ENCODE results near the gene DYRK1A. TPM values are rescaled to one million over a fixed set of nuclear protein-coding genes. Genes with fewer than 3 reads are reported as not detected.

DYRK1A gene
- total RNA-seq, 1 donor from 2014 or later, result 64.6 TPM

DNA sequence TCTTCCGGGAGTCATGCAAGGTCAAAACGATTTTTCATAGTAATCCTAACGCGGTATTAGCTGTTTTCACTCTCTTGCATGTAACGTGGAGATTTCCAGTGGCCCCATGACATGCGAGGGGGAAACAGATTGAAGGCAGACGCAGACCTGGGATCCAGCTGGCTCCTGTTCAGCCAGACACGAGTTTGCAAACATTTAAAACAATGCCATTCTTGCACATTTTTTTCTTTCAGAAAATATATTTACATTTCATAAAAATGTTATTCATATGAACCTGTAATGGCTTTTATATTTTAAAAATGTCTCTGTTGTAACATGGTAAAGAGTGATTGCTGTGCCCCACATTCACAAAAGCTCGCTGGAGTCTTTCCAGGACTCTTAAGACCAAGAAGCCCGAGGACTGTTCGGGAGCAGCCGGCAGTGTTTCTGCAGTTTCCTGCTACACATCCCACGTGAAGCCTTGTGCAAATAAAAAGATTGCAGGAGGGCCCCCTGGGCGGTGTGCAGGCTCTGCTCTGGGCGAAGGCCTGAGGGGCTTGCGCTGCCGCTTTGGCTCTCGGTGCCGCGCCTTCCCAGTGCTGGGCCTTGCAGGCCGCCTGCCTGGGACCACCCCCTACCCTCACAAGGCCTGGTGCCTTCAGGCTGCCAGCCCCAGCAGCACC lies 184.9 kb downstream of the DYRK1A start:
- peaks cover 51% of the 10 kb centered on the region for H3K4me1 ChIP-seq
- TF ChIP-seq, protein P1, sequence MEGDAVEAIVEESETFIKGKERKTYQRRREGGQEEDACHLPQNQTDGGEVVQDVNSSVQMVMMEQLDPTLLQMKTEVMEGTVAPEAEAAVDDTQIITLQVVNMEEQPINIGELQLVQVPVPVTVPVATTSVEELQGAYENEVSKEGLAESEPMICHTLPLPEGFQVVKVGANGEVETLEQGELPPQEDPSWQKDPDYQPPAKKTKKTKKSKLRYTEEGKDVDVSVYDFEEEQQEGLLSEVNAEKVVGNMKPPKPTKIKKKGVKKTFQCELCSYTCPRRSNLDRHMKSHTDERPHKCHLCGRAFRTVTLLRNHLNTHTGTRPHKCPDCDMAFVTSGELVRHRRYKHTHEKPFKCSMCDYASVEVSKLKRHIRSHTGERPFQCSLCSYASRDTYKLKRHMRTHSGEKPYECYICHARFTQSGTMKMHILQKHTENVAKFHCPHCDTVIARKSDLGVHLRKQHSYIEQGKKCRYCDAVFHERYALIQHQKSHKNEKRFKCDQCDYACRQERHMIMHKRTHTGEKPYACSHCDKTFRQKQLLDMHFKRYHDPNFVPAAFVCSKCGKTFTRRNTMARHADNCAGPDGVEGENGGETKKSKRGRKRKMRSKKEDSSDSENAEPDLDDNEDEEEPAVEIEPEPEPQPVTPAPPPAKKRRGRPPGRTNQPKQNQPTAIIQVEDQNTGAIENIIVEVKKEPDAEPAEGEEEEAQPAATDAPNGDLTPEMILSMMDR (IDR thresholded peaks at IDR 0.05; ENCODE audit: borderline replicate concordance), result no peak
- H3K27ac ChIP-seq (replicated peaks), result peak overlapping the region; percentile 90
- no peaks in the 10 kb centered on the region for H3K36me3 ChIP-seq
- DNase-seq, result no peak
- intact Hi-C loops (cut with micrococcal nuclease), result no loop called here
- no peaks in the 10 kb centered on the region for H3K27me3 ChIP-seq (ENCODE audit: low read depth)
- H3K9me3 ChIP-seq (replicated peaks), result no peaks in the 10 kb centered on the region
- H3K4me3 ChIP-seq, result peak overlapping the region; percentile 31

DNA sequence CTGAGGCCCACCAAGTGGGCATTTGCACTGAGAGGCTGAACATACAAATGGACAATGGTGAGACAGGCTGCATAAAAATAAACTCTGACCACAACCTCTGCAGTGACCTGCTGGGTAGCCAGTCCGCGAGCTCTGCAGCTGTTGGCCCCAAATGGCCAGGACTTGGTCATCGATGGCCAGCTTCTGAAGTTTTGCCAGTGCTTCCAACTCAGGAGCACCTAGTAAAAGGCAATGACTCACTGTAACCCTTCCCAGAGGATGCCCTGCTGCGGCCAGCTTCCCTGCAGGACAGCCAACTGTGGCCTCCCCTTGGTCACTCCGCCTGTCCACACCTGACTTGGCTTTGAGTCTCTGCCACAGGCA lies 185.4 kb downstream of the DYRK1A start:
- DNase-seq, result no peak

DNA sequence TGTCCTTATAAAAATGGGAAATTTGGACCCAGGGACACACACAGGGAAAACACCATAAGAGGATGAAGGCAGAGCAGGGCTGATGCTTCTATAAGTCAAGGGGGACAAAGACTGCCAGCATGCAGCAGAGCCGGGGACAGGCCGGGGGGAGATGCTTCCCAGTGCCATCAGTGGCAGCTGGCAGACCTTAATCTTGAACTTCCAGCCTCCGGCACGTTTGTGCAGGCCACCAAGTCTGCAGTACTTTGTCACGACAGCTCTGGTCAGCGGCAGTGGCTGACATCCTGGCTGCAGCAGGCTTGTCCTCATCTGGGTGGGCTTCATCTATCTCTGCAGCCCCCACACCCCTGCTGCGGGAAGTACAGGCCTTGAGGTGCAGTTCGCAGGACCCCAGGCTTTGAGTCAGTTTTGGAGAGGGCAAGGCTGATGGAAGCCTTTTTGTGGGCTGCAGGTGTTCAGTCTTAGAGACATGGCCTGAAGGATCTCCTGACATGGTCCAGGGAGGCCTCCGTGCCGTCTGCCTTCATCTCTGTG lies 186.0 kb downstream of the DYRK1A start:
- peak overlapping the region; percentile 90 for H3K27ac ChIP-seq (replicated peaks)

More for the DNA sequence above, 185.4 kb downstream of the DYRK1A start:
- Histone ChIP-seq H3K9me3 (replicated peaks) (no peaks in the 10 kb centered on the region), H3K4me1 (peaks cover 56% of the 10 kb centered on the region), H3K36me3 (no peaks in the 10 kb centered on the region), H3K4me3 (no peak overlapping the region), H3K27me3 (ENCODE audit: low read depth) (no peaks in the 10 kb centered on the region), H3K27ac (replicated peaks) (peak overlapping the region; percentile 90)
- TF ChIP-seq, protein P1 (IDR thresholded peaks at IDR 0.05; ENCODE audit: borderline replicate concordance), result no peak
- intact Hi-C loops (cut with micrococcal nuclease), result no loop called here

DNA sequence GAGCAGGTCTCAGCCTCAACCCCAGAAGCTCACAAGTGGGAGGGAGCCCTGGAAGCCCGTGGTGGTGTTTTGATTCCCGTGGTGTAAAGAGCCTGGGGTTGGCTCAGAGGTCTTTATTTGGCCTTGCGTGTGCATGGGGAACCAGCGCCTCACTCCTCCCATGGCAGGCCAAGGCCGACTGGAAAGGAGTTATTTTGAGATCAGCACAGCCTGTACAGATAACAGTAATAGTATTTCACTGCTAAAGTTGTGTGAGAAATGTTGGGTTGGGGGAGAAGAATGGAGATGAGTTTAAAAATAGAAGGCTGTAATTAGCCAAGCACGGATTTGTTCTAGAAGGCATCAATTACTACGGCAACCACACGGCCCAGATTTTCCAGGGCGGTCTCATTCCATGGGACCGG lies 186.5 kb downstream of the DYRK1A start:
- H3K27ac ChIP-seq (replicated peaks), result peak overlapping the region; percentile 90

More for the DNA sequence above, 186.0 kb downstream of the DYRK1A start:
- Histone ChIP-seq H3K36me3 (no peaks in the 10 kb centered on the region), H3K9me3 (replicated peaks) (no peaks in the 10 kb centered on the region), H3K4me3 (no peak overlapping the region), H3K27me3 (ENCODE audit: low read depth) (no peaks in the 10 kb centered on the region), H3K4me1 (peaks cover 62% of the 10 kb centered on the region)
- intact Hi-C loops (cut with micrococcal nuclease), result no loop called here
- DNase-seq, result no peak
- TF ChIP-seq, protein P1 (IDR thresholded peaks at IDR 0.05; ENCODE audit: borderline replicate concordance), result no peak

DNA sequence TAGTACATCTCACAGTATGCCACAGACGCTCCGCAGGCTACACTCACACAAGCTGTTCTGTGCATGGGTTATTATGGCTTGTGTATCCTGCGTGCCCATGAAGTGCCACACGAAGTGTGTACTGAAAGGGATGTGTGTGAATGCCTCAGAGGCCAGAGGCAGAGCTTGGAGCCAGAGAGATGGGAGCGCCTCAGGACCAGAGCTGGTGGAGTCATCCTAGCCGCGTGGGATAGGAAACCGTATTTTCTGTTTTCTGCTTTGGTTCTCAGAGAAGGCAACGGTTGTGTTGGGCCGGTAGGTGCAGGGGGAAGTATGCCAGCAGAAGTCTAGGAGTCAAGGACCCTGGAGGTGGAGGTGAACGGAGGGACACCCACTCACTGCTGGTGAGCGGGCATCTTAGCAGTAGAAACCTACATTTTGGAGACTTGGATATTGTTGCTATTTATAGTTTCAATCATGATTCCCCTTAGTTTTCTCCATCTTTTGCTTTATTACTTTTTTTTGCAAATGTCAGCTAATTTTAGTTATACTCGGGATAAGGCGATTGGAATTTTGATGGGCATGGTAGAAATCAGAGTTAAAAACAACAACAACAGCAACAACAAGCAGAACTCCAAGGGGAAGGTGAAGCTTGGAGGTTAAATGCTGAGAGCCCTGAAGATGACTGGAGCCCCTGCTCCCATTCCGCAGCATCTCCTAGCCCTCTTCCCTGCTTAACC lies 188.2 kb downstream of the DYRK1A start:
- Histone ChIP-seq H3K27me3 (ENCODE audit: low read depth) (no peaks in the 10 kb centered on the region), H3K4me1 (peaks cover 75% of the 10 kb centered on the region), H3K4me3 (no peak overlapping the region), H3K36me3 (no peaks in the 10 kb centered on the region), H3K27ac (replicated peaks) (peak overlapping the region; percentile 90), H3K9me3 (replicated peaks) (no peaks in the 10 kb centered on the region)
- TF ChIP-seq, protein P1 (IDR thresholded peaks at IDR 0.05; ENCODE audit: borderline replicate concordance), result no peak
- no peak for DNase-seq
- intact Hi-C loops (cut with micrococcal nuclease), result no loop called here

More for the DNA sequence above, 186.5 kb downstream of the DYRK1A start:
- Histone ChIP-seq H3K27me3 (ENCODE audit: low read depth) (no peaks in the 10 kb centered on the region), H3K36me3 (no peaks in the 10 kb centered on the region), H3K9me3 (replicated peaks) (no peaks in the 10 kb centered on the region), H3K4me3 (no peak overlapping the region), H3K4me1 (peaks cover 64% of the 10 kb centered on the region)
- peak; percentile 59 for DNase-seq
- TF ChIP-seq, protein P1 (IDR thresholded peaks at IDR 0.05; ENCODE audit: borderline replicate concordance), result no peak
- intact Hi-C loops (cut with micrococcal nuclease), result no loop called here

Measured in left ventricle myocardium inferior (tissue), 1 donor.